HL-60 (cell line): ENCODE measurements around the gene ADSL.

Experiments used
- CTCF ChIP-seq: IDR thresholded peaks from one replicate; pipeline ENCODE4 v1.5.1; 2011; ENCODE audit warnings: low read length, control low read depth, inconsistent platforms; ENCODE audit not compliant: insufficient read depth
- GABPA ChIP-seq: IDR thresholded peaks from 2 replicates; pipeline ENCODE4 v1.6.1; 2012; ENCODE audit warnings: low read depth
- POLR2AphosphoS5 ChIP-seq: IDR thresholded peaks from 2 replicates; pipeline ENCODE4 v1.6.1; 2012; ENCODE audit warnings: low read depth
- REST ChIP-seq: IDR thresholded peaks from 2 replicates; pipeline ENCODE4 v1.6.1; 2012; ENCODE audit warnings: low read depth; ENCODE audit not compliant: insufficient replicate concordance
- SPI1 ChIP-seq: IDR thresholded peaks from 2 replicates; pipeline ENCODE4 v1.6.1; 2012; ENCODE audit warnings: low read depth, mild to moderate bottlenecking, borderline replicate concordance

- no peak for TF ChIP-seq CTCF
- TF ChIP-seq POLR2AphosphoS5 = no peak
- no peak for TF ChIP-seq REST
- no peak for TF ChIP-seq GABPA
- peak; percentile 33; the same call in 1 of the 2 replicates for TF ChIP-seq SPI1
Measured at GRCh38 chr22:40385036-40385782, 38.9 kb downstream of the ADSL start.
